Aorta (tissue), 5 donors: ENCODE data around the gene RALGAPA2. TPM values are rescaled to one million over a fixed set of nuclear protein-coding genes. Genes with fewer than 3 reads are reported as not detected.
A peak's percentile ranks its signal among the peaks of the same experiment; 100 is the strongest.

Source experiments
- ATAC-seq: fragments of 200-7000 bp; cut with Tn5 transposase; one replicate; pipeline ENCODE4 v1.9.1; 2022; ENCODE audit warnings: moderate library complexity; ENCODE audit not compliant: low FRiP score
- DNase-seq, 2 donors: peaks; one replicate each; pipeline ENCODE4 v3.0.0-alpha.2; 2020
- H3K27ac ChIP-seq, 2 donors: one replicate each; pipeline ENCODE4 v1.5.1; 2013; ENCODE audit warnings: low read length in 2 of 2, mild to moderate bottlenecking in 2 of 2, moderate library complexity in 2 of 2, control low read depth in 1 of 2, inconsistent platforms in 1 of 2, low read depth in 1 of 2
- H3K27me3 ChIP-seq, 2 donors: one replicate each; pipeline ENCODE4 v1.6.1; 2013; ENCODE audit warnings: control low read depth in 1 of 2, low read length in 1 of 2, mild to moderate bottlenecking in 1 of 2, moderate library complexity in 1 of 2; ENCODE audit not compliant: insufficient read depth in 2 of 2, control insufficient read depth in 1 of 2
- H3K36me3 ChIP-seq, 2 donors: one replicate each; pipeline ENCODE4 v1.6.1; 2013; ENCODE audit warnings: control low read depth in 1 of 2, low read length in 1 of 2, mild to moderate bottlenecking in 1 of 2; ENCODE audit not compliant: insufficient read depth in 2 of 2, control insufficient read depth in 1 of 2
- H3K4me1 ChIP-seq, 2 donors: one replicate each; pipeline ENCODE4 v1.6.1; 2013; ENCODE audit warnings: low read length in 2 of 2, control low read depth in 1 of 2, mild to moderate bottlenecking in 1 of 2, moderate library complexity in 1 of 2; ENCODE audit not compliant: insufficient read depth in 2 of 2, control insufficient read depth in 1 of 2
- H3K4me3 ChIP-seq, 2 donors: one replicate each; pipeline ENCODE4 v1.5.1; 2013; ENCODE audit warnings: low read length in 2 of 2, control low read depth in 1 of 2, mild to moderate bottlenecking in 1 of 2
- H3K9me3 ChIP-seq: one replicate; pipeline ENCODE4 v1.6.1; 2013; ENCODE audit warnings: mild to moderate bottlenecking, low read length; ENCODE audit not compliant: control insufficient read depth
- WGBS, 2 donors: extraction: QIAGEN DNeasy Blood & Tissue Kit; methylation state at CpG; one replicate each; pipeline ENCODE4 v1.1.7; 2013; 5-methylcytosine and 5-hydroxymethylcytosine counted together
- intact Hi-C, 2 donors: fragments of 100-400 bp; cut with DNase I; formaldehyde crosslinking; loops; one replicate each; pipeline versions ENCODE4 v1.14.2 to v1.15.0; 2022
- polyA plus RNA-seq, 2 donors: library from polyadenylated mRNA; stranded (reverse); fragments of 200-250 nt; gene quantifications; one replicate each; pipeline ENCODE4 v1.2.3, GENCODE V29; 2013
- total RNA-seq, 2 donors: library from RNA; stranded (reverse); fragmentation: NEBNext Ultra II Directional; extraction: Animal tissue kit (Norgen Biotek cat#: 25700); gene quantifications; one replicate each; pipeline ENCODE4 v1.2.1, GENCODE V29; 2021
- donor health status: healthy with polysubstance abuse.
- donor health status: Bipolar disorder and iron deficiency.
- donor health status: DM: no; HTN: no; CAD: no.
- donor health status: DM: no; HTN: no; CAD: no.
- donor health status: DM: yes; HTN: yes; CAD: no.

Gene RALGAPA2
- total and polyA plus RNA-seq, 4 donors = 2.2 to 62.3 (median 19.2) TPM

- peak; percentile 57 for ATAC-seq
These were observed 47.5 kb downstream of the RALGAPA2 start for GRCh38 chr20:20664795-20665589.

GRCh38 chr20:20663841-20664240 is 48.6 kb downstream of the RALGAPA2 start:
- H3K27ac ChIP-seq = no peak overlapping the region
- intact Hi-C loops = loop anchor here in 1 of 2 donors (2.0 kb wide), 1 partner anchor 161 kb away; no protein-coding TSS in a partner anchor
- DNase-seq (no peak), ATAC-seq (no peak)
- no peak overlapping the region for H3K4me3 ChIP-seq
- no peaks in the 10 kb centered on the region for H3K27me3 ChIP-seq
- 84 to 85% methylated on average over 3 of the region's 3 CpGs for WGBS, 2 donors
- H3K36me3 ChIP-seq = no peaks in the 10 kb centered on the region
- H3K4me1 ChIP-seq = no peaks in the 10 kb centered on the region
- no peaks in the 10 kb centered on the region for H3K9me3 ChIP-seq

More at GRCh38 chr20:20664795-20665589, 47.5 kb downstream of the RALGAPA2 start:
- no peak overlapping the region for H3K4me3 ChIP-seq
- H3K4me1 ChIP-seq = no peaks in the 10 kb centered on the region
- intact Hi-C loops = loop anchor here in 1 of 2 donors (2.0 kb wide), 1 partner anchor 160 kb away; no protein-coding TSS in a partner anchor
- no peak for DNase-seq
- H3K27ac ChIP-seq = no peak overlapping the region
- no peaks in the 10 kb centered on the region for H3K27me3 ChIP-seq
- no peaks in the 10 kb centered on the region for H3K36me3 ChIP-seq
- H3K9me3 ChIP-seq = no peaks in the 10 kb centered on the region
- 77 to 81% methylated on average over 2 of the region's 2 CpGs for WGBS, 2 donors

- H3K27me3 ChIP-seq = no peaks in the 10 kb centered on the region
- intact Hi-C loops = no loop called here
- H3K9me3 ChIP-seq = no peaks in the 10 kb centered on the region
- H3K36me3 ChIP-seq = no peaks in the 10 kb centered on the region
- H3K4me1 ChIP-seq = no peaks in the 10 kb centered on the region
- no peak for ATAC-seq
- H3K4me3 ChIP-seq = no peak overlapping the region
- H3K27ac ChIP-seq = no peak overlapping the region
- no peak for DNase-seq
- WGBS, 2 donors = 57 to 60% methylated on average over 4 of the region's 4 CpGs
These were observed 53.5 kb downstream of the RALGAPA2 start for GRCh38 chr20:20658871-20659431.

- Histone ChIP-seq H3K4me1 (no peaks in the 10 kb centered on the region), H3K27me3 (no peaks in the 10 kb centered on the region), H3K4me3 (no peak overlapping the region), H3K9me3 (no peaks in the 10 kb centered on the region), H3K36me3 (no peaks in the 10 kb centered on the region), H3K27ac (no peak overlapping the region)
- DNase-seq (no peak), ATAC-seq (no peak)
- intact Hi-C loops = no loop called here
These were observed 54.3 kb downstream of the RALGAPA2 start for GRCh38 chr20:20658123-20658522.

- Histone ChIP-seq H3K4me1 (no peaks in the 10 kb centered on the region), H3K27me3 (no peaks in the 10 kb centered on the region), H3K4me3 (no peak overlapping the region), H3K27ac (no peak overlapping the region), H3K36me3 (no peaks in the 10 kb centered on the region), H3K9me3 (no peaks in the 10 kb centered on the region)
- 97 to 100% methylated on average over 6 of the region's 6 CpGs for WGBS, 2 donors
- ATAC-seq (no peak), DNase-seq (no peak)
- intact Hi-C loops = no loop called here
These were observed 55.4 kb downstream of the RALGAPA2 start for GRCh38 chr20:20657092-20657491.

GRCh38 chr20:20655883-20656282 is 56.6 kb downstream of the RALGAPA2 start:
- ATAC-seq (no peak), DNase-seq (no peak)
- no peaks in the 10 kb centered on the region for H3K4me1 ChIP-seq
- WGBS, 2 donors = 87 to 88% methylated on average over 5 of the region's 5 CpGs
- no peak overlapping the region for H3K4me3 ChIP-seq
- no peaks in the 10 kb centered on the region for H3K9me3 ChIP-seq
- H3K36me3 ChIP-seq = no peaks in the 10 kb centered on the region
- no peaks in the 10 kb centered on the region for H3K27me3 ChIP-seq
- intact Hi-C loops = no loop called here
- no peak overlapping the region for H3K27ac ChIP-seq

GRCh38 chr20:20649945-20650344 is 62.5 kb downstream of the RALGAPA2 start:
- Histone ChIP-seq H3K27ac (no peak overlapping the region), H3K36me3 (no peaks in the 10 kb centered on the region), H3K27me3 (no peaks in the 10 kb centered on the region), H3K4me1 (no peaks in the 10 kb centered on the region), H3K4me3 (no peak overlapping the region), H3K9me3 (peaks cover 1% of the 10 kb centered on the region)
- DNase-seq (no peak), ATAC-seq (no peak)
- intact Hi-C loops = no loop called here
- 81 to 92% methylated on average over 4 of the region's 4 CpGs for WGBS, 2 donors

- Histone ChIP-seq H3K4me1 (peaks cover 0 to 2% of the 10 kb centered on the region in 2 donors), H3K27me3 (no peaks in the 10 kb centered on the region), H3K9me3 (no peaks in the 10 kb centered on the region), H3K4me3 (no peak overlapping the region), H3K27ac (no peak overlapping the region), H3K36me3 (no peaks in the 10 kb centered on the region)
- DNase-seq = no peak
- no peak for ATAC-seq
- intact Hi-C loops = no loop called here
- WGBS, 2 donors = 59 to 60% methylated on average over 3 of the region's 3 CpGs
These were observed 68.5 kb downstream of the RALGAPA2 start for GRCh38 chr20:20643927-20644326.

- Histone ChIP-seq H3K4me1 (peaks cover 0 to 2% of the 10 kb centered on the region in 2 donors), H3K9me3 (no peaks in the 10 kb centered on the region), H3K36me3 (peaks cover 0 to 3% of the 10 kb centered on the region in 2 donors), H3K27ac (no peak overlapping the region), H3K27me3 (no peaks in the 10 kb centered on the region), H3K4me3 (no peak overlapping the region)
- DNase-seq (no peak), ATAC-seq (no peak)
- intact Hi-C loops = no loop called here
- 35 to 67% methylated on average over 1 to 2 of the region's 2 CpGs for WGBS, 2 donors
These were observed 70.7 kb downstream of the RALGAPA2 start for GRCh38 chr20:20641783-20642182.
